HG02885 (cell line): Measurements from ENCODE around the gene ACAP2.
A peak's percentile ranks its signal among the peaks of the same experiment; 100 is the strongest.
"Not testable (repeated sequence)": the region's sequence is repeated elsewhere in the genome, so short reads cannot be mapped to it uniquely, and the experiment has no call there.

Experiments
- ATAC-seq: cut with Tn5 transposase; IDR thresholded peaks from one replicate; pipeline ENCODE4 v1.9.1; 2021; ENCODE audit warnings: mild to moderate bottlenecking; ENCODE audit not compliant: unreplicated experiment, poor library complexity

Gene ACAP2

GRCh38 chr3:195445885-195446284, 3.1 kb upstream of the ACAP2 start:
- no peak for ATAC-seq

DNA sequence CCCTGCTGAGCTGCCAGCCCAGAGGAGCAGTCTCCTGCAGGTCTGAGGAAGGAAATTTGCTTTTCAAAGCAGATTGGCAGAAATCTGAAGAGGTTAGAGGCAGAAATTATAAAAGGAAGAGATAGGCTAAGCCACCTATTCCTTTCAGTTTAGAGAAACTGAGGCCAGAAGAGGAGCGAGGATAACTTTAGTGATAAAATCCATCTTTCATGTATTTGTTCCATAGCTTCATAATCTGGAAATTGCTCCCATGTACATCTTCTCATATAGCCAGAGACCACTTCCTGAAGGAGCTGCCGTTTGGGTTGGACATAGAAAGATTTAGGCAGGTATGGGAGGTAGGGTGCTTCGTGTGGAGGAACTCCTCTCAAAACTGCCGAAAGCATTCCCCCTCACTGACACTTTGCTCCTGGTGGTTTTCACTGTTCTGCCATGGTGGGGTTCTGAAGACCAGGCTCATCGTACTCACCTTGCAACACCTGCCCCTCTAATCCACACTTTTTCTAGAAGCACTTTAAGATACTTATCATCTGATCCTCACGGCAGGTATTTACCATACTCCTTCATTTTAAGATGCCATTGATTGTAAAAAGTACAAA, 670 bp upstream of the ACAP2 start:
- ATAC-seq = no peak

GRCh38 chr3:195441992-195442572, 738 bp downstream of the ACAP2 start:
- no peak for ATAC-seq

DNA sequence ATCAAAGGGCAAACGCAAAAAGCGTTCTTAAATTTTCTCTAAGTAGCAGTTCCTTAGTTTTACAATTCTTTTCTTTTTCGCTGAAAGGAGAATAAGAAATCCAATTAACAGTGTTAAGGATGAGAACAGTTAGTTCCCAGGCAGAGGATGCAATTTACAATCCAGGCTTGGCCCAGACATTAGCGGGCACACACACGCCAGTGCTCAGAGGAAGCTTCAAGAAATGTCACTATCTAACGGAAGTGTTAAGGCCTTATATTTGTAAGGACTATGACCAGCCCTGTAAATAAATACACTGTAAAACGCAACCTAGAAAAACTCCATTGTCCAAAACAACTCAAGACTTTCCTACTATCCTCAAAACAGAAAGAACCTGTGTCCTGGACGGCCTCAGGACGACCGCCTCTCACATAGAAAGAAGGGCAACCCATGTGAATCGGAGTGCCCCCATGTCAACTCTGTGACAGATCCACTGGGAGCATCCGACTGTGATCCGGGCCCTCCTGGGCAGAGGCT, 1.3 kb downstream of the ACAP2 start:
- no peak for ATAC-seq

GRCh38 chr3:195441051-195441450, 1.8 kb downstream of the ACAP2 start:
- ATAC-seq = no peak

DNA sequence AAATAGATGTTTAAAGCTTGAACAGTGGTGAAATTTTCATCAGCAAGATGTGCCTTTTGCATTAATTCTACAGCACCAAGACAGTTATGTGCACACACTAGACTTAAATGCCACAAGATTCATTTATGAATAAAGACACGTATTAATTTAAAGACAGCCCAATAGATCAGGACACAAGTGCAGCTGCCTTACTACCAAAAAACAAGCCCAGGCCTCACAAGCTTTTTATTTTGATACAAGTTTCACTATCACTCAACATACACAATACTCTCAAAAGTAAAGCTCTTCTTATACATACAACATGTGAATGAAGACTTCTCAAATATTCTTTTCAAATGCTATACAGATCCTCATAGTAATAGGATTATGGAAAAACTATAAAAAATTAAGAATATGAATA, 2.4 kb downstream of the ACAP2 start:
- ATAC-seq = no peak

DNA sequence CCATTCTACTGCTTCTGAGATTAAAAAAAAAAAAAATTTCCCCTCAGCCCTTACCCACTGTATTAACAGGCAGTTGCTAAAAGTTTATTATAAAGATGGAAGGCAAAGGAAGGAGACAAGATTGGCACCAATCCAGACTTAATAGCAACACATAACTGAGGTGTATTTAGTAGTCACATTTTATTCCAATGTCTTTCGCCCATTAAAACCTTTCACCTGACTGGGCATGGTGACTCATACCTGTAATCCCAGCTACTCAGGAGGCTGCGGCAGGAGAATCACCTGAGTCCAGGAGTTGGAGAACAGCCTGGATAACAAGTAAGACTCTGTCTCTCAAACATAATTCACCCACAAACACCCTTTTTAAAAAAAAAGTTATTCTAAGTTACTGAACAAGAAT, 4.4 kb downstream of the ACAP2 start:
- ATAC-seq = no peak

- ATAC-seq = no peak
Measured at GRCh38 chr3:195425849-195426248, 17.0 kb downstream of the ACAP2 start.

DNA sequence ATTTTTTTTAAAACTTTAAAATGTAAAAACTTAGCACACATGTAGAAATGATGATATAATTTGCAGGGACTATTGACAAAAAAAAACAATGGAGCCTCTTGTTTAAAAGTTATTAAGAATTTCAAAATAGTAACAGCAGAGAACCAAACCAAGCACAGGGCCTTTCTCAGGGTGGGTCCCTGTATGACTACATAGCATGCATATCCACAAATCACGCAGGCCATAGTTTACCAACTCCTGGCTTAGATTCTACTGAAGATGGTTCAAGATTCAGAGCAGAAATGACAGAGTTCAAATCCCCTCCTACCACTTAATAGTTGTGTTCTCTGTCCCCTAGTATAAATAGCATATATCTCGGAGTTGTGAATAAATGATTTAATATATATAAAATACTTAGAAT, 19.0 kb downstream of the ACAP2 start:
- ATAC-seq = no peak

DNA sequence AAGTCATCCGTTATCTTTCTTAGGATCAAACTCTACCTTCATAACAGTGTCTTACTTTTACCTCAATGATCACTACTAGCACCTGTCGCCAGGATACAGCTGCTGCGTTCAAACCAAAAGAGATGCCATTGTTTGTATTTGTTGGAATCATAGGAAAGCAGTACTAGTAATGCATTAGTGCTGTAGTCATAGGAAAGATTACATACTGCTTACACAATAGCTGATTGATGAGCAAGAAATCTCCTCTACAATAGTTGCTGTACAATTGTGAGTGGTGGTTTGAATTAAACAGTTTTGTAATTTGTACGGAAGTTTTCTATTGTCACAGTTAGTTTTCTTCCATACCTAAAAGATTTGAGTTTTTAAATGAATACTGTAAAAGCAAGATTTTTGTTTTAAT, 21.4 kb downstream of the ACAP2 start:
- no peak for ATAC-seq

- no peak for ATAC-seq
Measured at GRCh38 chr3:195416795-195417194, 26.0 kb downstream of the ACAP2 start.

DNA sequence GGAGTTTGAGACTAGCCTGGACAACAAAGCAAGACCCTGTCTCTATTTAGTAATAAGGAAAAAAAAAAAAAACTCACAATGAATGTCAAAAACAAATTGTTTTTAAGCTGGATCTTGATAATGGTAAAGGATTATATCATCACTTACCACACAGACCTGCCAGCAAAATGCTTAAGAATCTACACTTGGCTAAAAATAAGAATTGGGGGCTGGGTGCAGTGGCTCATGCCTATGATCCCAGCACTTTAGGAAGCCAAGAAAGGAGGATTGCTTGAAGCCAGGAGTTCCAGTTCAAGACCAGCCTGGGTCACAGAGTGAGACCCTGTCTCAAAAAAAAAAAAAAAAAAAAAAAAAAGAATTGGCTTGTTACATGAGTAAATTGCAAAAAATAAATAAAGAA, 31.0 kb downstream of the ACAP2 start:
- ATAC-seq = no peak

DNA sequence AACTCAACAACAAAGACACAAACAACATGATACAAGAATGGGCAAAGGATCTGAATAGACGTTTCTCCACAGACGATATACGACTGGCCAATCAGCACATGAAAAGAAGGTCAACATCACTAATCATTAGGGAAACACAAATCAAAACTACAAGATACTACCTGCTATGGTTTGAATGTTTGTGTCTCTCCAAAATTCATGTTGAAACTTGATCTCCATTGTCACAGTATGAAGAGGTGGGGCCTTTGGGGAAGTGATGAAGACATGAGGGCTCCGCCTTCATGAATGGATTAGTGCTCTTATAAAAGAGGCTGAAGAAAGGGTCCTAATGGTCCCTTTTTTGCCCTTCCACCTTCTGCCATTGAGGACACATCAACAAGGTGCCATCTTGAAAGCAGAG, 32.3 kb downstream of the ACAP2 start:
- no peak for ATAC-seq

- ATAC-seq = no peak
Measured at GRCh38 chr3:195407531-195408409, 35.0 kb downstream of the ACAP2 start.

DNA sequence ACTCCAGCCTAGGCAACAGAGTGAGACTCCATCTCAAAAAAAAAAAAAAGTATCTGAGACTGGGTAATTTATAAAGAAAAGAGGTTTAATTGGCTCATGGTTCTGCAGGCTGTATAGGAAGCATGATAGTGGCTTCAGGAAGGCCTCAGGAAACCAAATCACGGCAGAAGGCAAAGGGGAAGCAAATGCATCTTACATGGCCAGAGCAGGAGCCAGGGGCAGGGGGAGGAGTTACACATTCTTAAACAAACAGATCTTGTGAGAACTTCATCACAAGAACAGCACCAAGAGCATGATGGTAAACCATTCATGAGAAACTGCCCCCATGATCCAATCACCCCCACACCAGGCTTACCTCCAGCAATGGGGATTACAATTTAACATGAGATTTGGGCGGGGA, 37.2 kb downstream of the ACAP2 start:
- ATAC-seq = no peak

- no peak for ATAC-seq
Measured at GRCh38 chr3:195403841-195404408, 38.9 kb downstream of the ACAP2 start.

- ATAC-seq = no peak
Measured at GRCh38 chr3:195403244-195403643, 39.6 kb downstream of the ACAP2 start.

- no peak for ATAC-seq
Measured at GRCh38 chr3:195401943-195402342, 40.9 kb downstream of the ACAP2 start.

GRCh38 chr3:195398460-195398859, 44.4 kb downstream of the ACAP2 start:
- ATAC-seq = not testable (repeated sequence)

DNA sequence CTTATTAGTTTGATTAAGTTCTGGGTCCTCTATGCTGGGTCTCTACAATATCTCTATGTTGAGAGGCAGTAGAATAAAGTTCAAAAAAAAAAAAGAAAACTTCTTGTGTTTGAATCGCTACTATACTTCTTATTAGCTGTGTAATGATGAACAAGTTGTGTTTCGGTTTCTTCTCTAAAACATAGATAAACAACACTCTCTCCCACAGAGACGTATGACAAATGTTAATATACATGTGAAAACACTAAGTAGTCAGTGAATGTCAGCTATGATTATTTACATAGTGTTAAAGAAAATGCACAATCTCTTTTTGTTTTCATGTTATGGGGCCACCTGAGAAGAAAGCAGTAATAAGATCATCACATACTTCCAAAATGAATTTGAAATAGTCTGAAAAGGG, 45.3 kb downstream of the ACAP2 start:
- ATAC-seq = peak; percentile 19

GRCh38 chr3:195395208-195395816, 47.5 kb downstream of the ACAP2 start:
- no peak for ATAC-seq
